ENCODE measurements around the gene PARK7. TPM values are rescaled to one million over a fixed set of nuclear protein-coding genes. Genes with fewer than 3 reads are reported as not detected.

PARK7 gene
- total RNA-seq, 4 donors from 2014 or later, result 91.7 to 176 (median 166) TPM

DNA sequence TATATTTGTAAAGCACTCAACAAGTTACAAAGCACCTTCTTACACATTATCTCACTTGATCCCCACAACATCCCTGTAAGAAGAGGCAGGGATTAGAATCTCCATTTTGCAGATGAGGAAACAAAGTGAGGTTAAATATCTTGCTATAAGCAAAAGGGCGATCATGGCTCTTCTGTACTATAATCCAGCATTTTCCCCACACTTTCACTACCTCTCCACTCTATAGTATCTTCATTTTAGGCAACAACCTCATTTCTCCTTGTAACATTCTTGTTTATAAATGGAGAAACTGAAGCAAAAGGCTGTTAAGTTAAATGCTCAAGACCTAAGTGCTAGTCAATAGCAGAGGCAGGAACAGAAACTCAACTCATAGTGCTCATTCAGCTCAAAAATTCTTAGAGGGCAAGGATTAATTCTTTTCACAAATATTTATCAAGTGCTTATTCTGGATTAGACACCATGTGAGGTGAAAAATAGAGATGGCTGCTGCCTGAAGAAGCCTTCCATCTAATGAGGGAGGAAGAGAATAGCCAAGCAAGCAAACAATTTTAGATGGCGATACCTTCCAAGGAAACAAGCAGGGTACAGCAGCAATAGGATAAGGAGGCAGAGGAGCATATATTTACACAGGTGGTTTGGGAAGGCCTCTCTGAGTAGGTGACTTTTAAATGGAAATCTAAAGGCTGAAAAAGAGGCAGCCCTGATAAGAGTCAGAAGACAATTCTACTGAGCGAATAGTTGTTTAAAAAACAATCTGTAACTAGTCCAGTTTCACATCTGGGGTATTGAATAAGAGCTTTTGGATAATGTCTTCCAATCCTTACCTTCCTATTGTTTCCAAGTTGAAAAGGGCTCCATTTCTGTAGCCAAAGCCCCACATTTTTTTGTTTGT lies 61.1 kb downstream of the PARK7 start:
- Histone ChIP-seq H3K9me3 (no peaks in the 10 kb centered on the region), H3K27ac (peak overlapping the region in 1 of 2 donors; percentile 40), H3K27me3 (no peaks in the 10 kb centered on the region), H3K4me1 (no peaks in the 10 kb centered on the region), H3K36me3 (no peaks in the 10 kb centered on the region), H3K4me3 (peak overlapping the region in 1 of 2 donors; percentile 62)
- DNase-seq, result no peak
- TF ChIP-seq POLR2A (IDR thresholded peaks at IDR 0.05) (no peak), CTCF (IDR thresholded peaks at IDR 0.05) (no peak)
- intact Hi-C loops (cut with DNase I; ENCODE audit: low total_unique reads), result no loop called here

GRCh38 chr1:8023287-8023994 lies 61.9 kb downstream of the PARK7 start:
- intact Hi-C loops (cut with DNase I; ENCODE audit: low total_unique reads), result no loop called here
- DNase-seq, result no peak
- no peaks in the 10 kb centered on the region for H3K4me1 ChIP-seq
- no peaks in the 10 kb centered on the region for H3K27me3 ChIP-seq
- no peaks in the 10 kb centered on the region for H3K36me3 ChIP-seq
- TF ChIP-seq POLR2A (IDR thresholded peaks at IDR 0.05) (no peak), CTCF (IDR thresholded peaks at IDR 0.05) (no peak)
- no peaks in the 10 kb centered on the region for H3K9me3 ChIP-seq
- H3K27ac ChIP-seq, result peak overlapping the region in 1 of 2 donors; percentile 40
- H3K4me3 ChIP-seq, result peak overlapping the region in 1 of 2 donors; percentile 62

- H3K4me3 ChIP-seq, result peak overlapping the region in 1 of 2 donors; percentile 62
- TF ChIP-seq CTCF (IDR thresholded peaks at IDR 0.05) (no peak), POLR2A (IDR thresholded peaks at IDR 0.05) (no peak)
- no peaks in the 10 kb centered on the region for H3K36me3 ChIP-seq
- no peaks in the 10 kb centered on the region for H3K9me3 ChIP-seq
- H3K27me3 ChIP-seq, result no peaks in the 10 kb centered on the region
- peaks cover 0 to 3% of the 10 kb centered on the region in 2 donors for H3K4me1 ChIP-seq
- intact Hi-C loops (cut with DNase I; ENCODE audit: low total_unique reads), result no loop called here
- no peak overlapping the region for H3K27ac ChIP-seq
- DNase-seq, result no peak
Measured at GRCh38 chr1:8023995-8024313, 62.4 kb downstream of the PARK7 start.

DNA sequence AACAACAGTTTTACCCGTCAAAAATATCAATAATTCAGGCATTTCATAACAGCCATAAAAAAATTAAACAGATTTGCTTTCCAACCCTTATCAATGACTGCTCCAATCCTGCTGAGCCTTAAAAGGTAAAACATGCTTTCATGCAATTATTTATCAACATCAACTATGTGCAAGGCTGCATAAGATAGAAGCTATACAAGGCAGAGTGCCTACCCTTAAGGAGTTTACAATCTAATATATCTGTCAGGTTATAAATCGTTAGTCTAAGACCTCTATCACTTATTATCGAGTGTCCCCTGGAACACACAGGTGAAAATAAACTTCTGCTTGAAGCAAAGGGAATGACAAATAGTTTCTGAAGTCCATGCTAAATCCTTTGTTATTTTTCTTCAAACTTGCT lies 62.8 kb downstream of the PARK7 start:
- TF ChIP-seq POLR2A (IDR thresholded peaks at IDR 0.05) (no peak), CTCF (IDR thresholded peaks at IDR 0.05) (no peak)
- intact Hi-C loops (cut with DNase I; ENCODE audit: low total_unique reads), result no loop called here

More for the DNA sequence above, 62.8 kb downstream of the PARK7 start:
- Histone ChIP-seq H3K9me3 (no peaks in the 10 kb centered on the region), H3K27ac (peak overlapping the region; percentile 94 to 100), H3K27me3 (no peaks in the 10 kb centered on the region), H3K4me1 (peaks cover 0 to 6% of the 10 kb centered on the region in 2 donors), H3K4me3 (peak overlapping the region; percentile 62 to 68), H3K36me3 (no peaks in the 10 kb centered on the region)
- DNase-seq, result no peak

All from uterus (tissue), 4 donors.